ENCODE data around the gene HDAC4.

GRCh38 chr2:239136203-239136602, 264.6 kb downstream of the HDAC4 start:
- TF ChIP-seq CTCF (IDR thresholded peaks at IDR 0.05) (no peak), EP300 (IDR thresholded peaks at IDR 0.05) (no peak)

Data from tibial nerve (tissue), 4 donors.